K562 (cell line): ENCODE results near the gene PPFIA1. TPM values are rescaled to one million over a fixed set of nuclear protein-coding genes. Genes with fewer than 3 reads are reported as not detected.

Experiments
- ATAC-seq: fragments of 200-7000 bp; cut with Tn5 transposase; 3 replicates; pipeline ENCODE4 v1.9.1; 2020; ENCODE audit warnings: moderate library complexity
- BruUV-seq: library from RNA; stranded (reverse); fragments of 400-500 nt; replicated peaks from 2 replicates; lab custom pipeline; 2021; lab: Mats Ljungman, UMichigan
- CTCF ChIA-PET: fragments of 300-600 bp; formaldehyde crosslinking; extraction: SDS; loops from one replicate; lab custom pipeline; 2021; ENCODE audit warnings: low intra/inter-chr PET ratio; lab: Yijun Ruan, JAX
- POLR2A ChIA-PET: fragments of 300-600, 350-650 bp; sonication (Branson Sonifier 250); formaldehyde crosslinking; extraction: SDS; loops from one replicate; lab custom pipeline; 2021; ENCODE audit warnings: antibody characterized with exemption, inconsistent platforms; lab: Yijun Ruan, JAX
- DNase-seq, 4 experiments: peaks; one replicate each; pipeline versions ENCODE4 v3.0.0 to v3.0.0-alpha.2; 2011 to 2018; ENCODE audit warnings: low spot score in 3 of 4, mixed read lengths in 3 of 4; ENCODE audit errors: extremely low read depth in 1 of 4
- FAIRE-seq: peaks from 2 replicates; lab custom pipeline; 2011; peaks lifted over from hg19 to GRCh38; lab: Jason Lieb, UNC
- H2AFZ ChIP-seq: 2 replicates; pipeline ENCODE4 v1.6.0; 2011; ENCODE audit warnings: low read depth, low read length, control low read depth, inconsistent platforms
- H3K27ac ChIP-seq: fragments of 200-600 bp; 3 replicates; pipeline ENCODE4 v1.8.0; 2011; ENCODE audit warnings: low read depth, mild to moderate bottlenecking, control low read depth, inconsistent platforms, low read length, moderate library complexity, mixed read lengths; ENCODE audit errors: extremely low read depth
- H3K27me3 ChIP-seq, 2 experiments: fragments of 300-600 bp in 1 of 2; 2 replicates in 1 of 2; 3 replicates in 1 of 2; pipeline versions ENCODE4 v1.6.0 to v1.8.0; 2011; ENCODE audit warnings: inconsistent platforms in 2 of 2, low read length in 2 of 2, mild to moderate bottlenecking in 1 of 2, mixed read lengths in 1 of 2, moderate library complexity in 1 of 2; ENCODE audit not compliant: control insufficient read depth in 2 of 2, insufficient read depth in 2 of 2
- H3K36me3 ChIP-seq: fragments of 300-600 bp; 3 replicates; pipeline ENCODE4 v1.8.0; 2011; ENCODE audit warnings: mild to moderate bottlenecking, low read length, inconsistent platforms; ENCODE audit not compliant: control insufficient read depth, insufficient read depth
- H3K4me1 ChIP-seq, 2 experiments: fragments of 200-600 bp in 1 of 2; replicated peaks in 1 of 2; 2 replicates in 1 of 2; 3 replicates in 1 of 2; pipeline versions ENCODE4 v1.5.1 to v1.8.0; 2011; ENCODE audit warnings: inconsistent platforms in 2 of 2, low read length in 2 of 2, mild to moderate bottlenecking in 1 of 2, mixed read lengths in 1 of 2, moderate library complexity in 1 of 2; ENCODE audit not compliant: control insufficient read depth in 2 of 2, insufficient read depth in 2 of 2
- H3K4me2 ChIP-seq: 2 replicates; pipeline ENCODE4 v1.6.1; 2011; ENCODE audit warnings: low read length, control low read depth, inconsistent platforms, mixed read lengths; ENCODE audit not compliant: insufficient read depth
- H3K4me3 ChIP-seq: fragments of 200-600 bp; sonication (generic), shearing (Covaris generic); 2 replicates; pipeline ENCODE4 v1.5.1; 2016; ENCODE audit warnings: control low read depth, inconsistent platforms
- H3K79me2 ChIP-seq: fragments of 200-600 bp; 3 replicates; pipeline ENCODE4 v1.8.0; 2011; ENCODE audit warnings: low read length, inconsistent platforms; ENCODE audit not compliant: control insufficient read depth, insufficient read depth
- H3K9ac ChIP-seq, 2 experiments: 2 replicates each; pipeline versions ENCODE4 v1.6.0 to v1.6.1; 2011; ENCODE audit warnings: low read depth in 2 of 2, low read length in 2 of 2, control low read depth in 1 of 2, inconsistent platforms in 1 of 2, mild to moderate bottlenecking in 1 of 2, mixed read lengths in 1 of 2; ENCODE audit not compliant: insufficient read depth in 1 of 2
- H3K9me1 ChIP-seq: one replicate; pipeline ENCODE4 v1.6.0; 2011; ENCODE audit warnings: inconsistent platforms, mild to moderate bottlenecking, low read length, moderate library complexity; ENCODE audit not compliant: control insufficient read depth, insufficient read depth
- H3K9me3 ChIP-seq: replicated peaks from 2 replicates; pipeline ENCODE4 v1.5.1; 2011; ENCODE audit warnings: low read depth, low read length, inconsistent platforms; ENCODE audit not compliant: control insufficient read depth, insufficient read depth
- H4K20me1 ChIP-seq: replicated peaks from 2 replicates; pipeline ENCODE4 v1.6.1; 2011; ENCODE audit warnings: low read length, inconsistent platforms, mixed read lengths; ENCODE audit not compliant: control insufficient read depth, insufficient read depth
- BHLHE40 ChIP-seq: IDR thresholded peaks from 2 replicates; pipeline ENCODE4 v1.6.1; 2011; ENCODE audit warnings: low read length, improper control_type of control experiment
- MIER1 ChIP-seq: fragments of 450-650 bp; IDR thresholded peaks from 2 replicates; pipeline ENCODE4 v1.6.1; 2016; ENCODE audit warnings: antibody characterized with exemption, mild to moderate bottlenecking, low read depth
- WGBS: fragments of 100-300 bp; shearing (Covaris generic); methylation state at CpG from one replicate; pipeline ENCODE4 v1.1.6; 2016; ENCODE audit warnings: low coverage, mixed read lengths; ENCODE audit not compliant: insufficient coverage; ENCODE audit errors: missing lambda C conversion rate; 5-methylcytosine and 5-hydroxymethylcytosine counted together
- in situ Hi-C: fragments of 300-500 bp; cut with MboI; formaldehyde crosslinking; loops from 4 replicates; pipeline ENCODE4 v1.15.0; 2018; ENCODE audit warnings: inconsistent platforms, mixed read lengths
- intact Hi-C: fragments of 100-400 bp; cut with micrococcal nuclease; formaldehyde crosslinking; loops from 2 replicates; pipeline ENCODE4 v1.14.2; 2022
- polyA plus RNA-seq, 8 experiments: library from polyadenylated mRNA; depleted of rRNA in 4 of 8; stranded (reverse) in 5 of 8; unstranded in 3 of 8; fragments of >200 nt; fragmentation: Nextera tagmentation in 2 of 8; fragmentation: Illumina TruSeq in 1 of 8; extraction: Ambion mirVana in 2 of 8; extraction: Trizol in 1 of 8; gene quantifications; 2 replicates each; pipeline versions ENCODE4 v1.2.1 to v1.2.3, GENCODE V29; 2011 to 2014; ENCODE audit warnings: inconsistent platforms in 1 of 8, missing spikeins in 1 of 8
- total RNA-seq, 7 experiments: library from RNA; depleted of rRNA in 6 of 7; stranded (reverse); fragments of >200 nt in 6 of 7; fragmentation: Illumina TruSeq in 2 of 7; extraction: Trizol in 2 of 7; gene quantifications; 2 replicates each; pipeline versions ENCODE4 v1.2.1 to v1.2.3, GENCODE V29; 2011 to 2021; ENCODE audit warnings: low replicate concordance in 1 of 7
- TF ChIP-seq, protein P1 (sequence below): IDR thresholded peaks from 3 replicates; pipeline ENCODE4 v1.6.1; 2011; ENCODE audit warnings: borderline replicate concordance, mild to moderate bottlenecking, moderate library complexity; ENCODE audit not compliant: insufficient read length; ENCODE audit errors: extremely low read depth

The PPFIA1 gene
- total and polyA plus RNA-seq, 9 of the 15 experiments (the other 6 are each of a cell fraction or from before 2014, with no cell fraction given): 9.9 to 41.5 (median 28.5) TPM

DNA sequence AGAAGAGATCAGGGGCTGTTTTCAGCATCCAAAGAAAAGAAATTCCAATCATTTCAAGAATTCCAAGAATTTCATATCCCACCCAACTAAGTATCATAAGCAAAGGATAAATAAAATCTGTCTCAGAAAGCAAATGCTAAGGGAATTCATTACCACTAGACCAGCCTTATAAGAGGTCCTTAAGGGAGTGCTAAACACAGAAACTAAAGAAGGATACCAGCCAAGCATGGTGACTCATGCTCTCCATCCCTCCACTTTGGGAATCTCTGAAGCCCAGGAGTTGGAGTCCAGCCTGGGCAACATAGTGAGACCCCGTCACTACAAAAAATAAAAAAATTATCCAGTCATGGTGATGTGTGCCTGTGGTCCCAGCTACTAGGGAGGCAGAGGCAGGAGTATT is 49.6 kb upstream of the PPFIA1 start:
- ATAC-seq: no peak
- no peak overlapping the region for H3K27ac ChIP-seq
- TF ChIP-seq BHLHE40 (no peak), MIER1 (no peak)
- TF ChIP-seq, protein P1, sequence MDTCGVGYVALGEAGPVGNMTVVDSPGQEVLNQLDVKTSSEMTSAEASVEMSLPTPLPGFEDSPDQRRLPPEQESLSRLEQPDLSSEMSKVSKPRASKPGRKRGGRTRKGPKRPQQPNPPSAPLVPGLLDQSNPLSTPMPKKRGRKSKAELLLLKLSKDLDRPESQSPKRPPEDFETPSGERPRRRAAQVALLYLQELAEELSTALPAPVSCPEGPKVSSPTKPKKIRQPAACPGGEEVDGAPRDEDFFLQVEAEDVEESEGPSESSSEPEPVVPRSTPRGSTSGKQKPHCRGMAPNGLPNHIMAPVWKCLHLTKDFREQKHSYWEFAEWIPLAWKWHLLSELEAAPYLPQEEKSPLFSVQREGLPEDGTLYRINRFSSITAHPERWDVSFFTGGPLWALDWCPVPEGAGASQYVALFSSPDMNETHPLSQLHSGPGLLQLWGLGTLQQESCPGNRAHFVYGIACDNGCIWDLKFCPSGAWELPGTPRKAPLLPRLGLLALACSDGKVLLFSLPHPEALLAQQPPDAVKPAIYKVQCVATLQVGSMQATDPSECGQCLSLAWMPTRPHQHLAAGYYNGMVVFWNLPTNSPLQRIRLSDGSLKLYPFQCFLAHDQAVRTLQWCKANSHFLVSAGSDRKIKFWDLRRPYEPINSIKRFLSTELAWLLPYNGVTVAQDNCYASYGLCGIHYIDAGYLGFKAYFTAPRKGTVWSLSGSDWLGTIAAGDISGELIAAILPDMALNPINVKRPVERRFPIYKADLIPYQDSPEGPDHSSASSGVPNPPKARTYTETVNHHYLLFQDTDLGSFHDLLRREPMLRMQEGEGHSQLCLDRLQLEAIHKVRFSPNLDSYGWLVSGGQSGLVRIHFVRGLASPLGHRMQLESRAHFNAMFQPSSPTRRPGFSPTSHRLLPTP: no peak
- no peak overlapping the region for H2AFZ ChIP-seq
- CTCF ChIA-PET: no interaction called here
- no peak for DNase-seq
- H3K4me3 ChIP-seq: no peak overlapping the region
- no peaks in the 10 kb centered on the region for H3K27me3 ChIP-seq
- no peak overlapping the region for H3K4me2 ChIP-seq
- BruUV-seq: no TSS peak
- H3K9me1 ChIP-seq: no peaks in the 10 kb centered on the region
- H3K36me3 ChIP-seq: no peaks in the 10 kb centered on the region
- no peaks in the 10 kb centered on the region for H4K20me1 ChIP-seq
- 64% methylated on average over 1 of the region's 1 CpG for WGBS
- H3K79me2 ChIP-seq: no peaks in the 10 kb centered on the region
- no peak for FAIRE-seq
- H3K4me1 ChIP-seq: peaks cover 4% of the 10 kb centered on the region in 2 experiments; a peak in 3 of 5 replicates
- no peaks in the 10 kb centered on the region for H3K9me3 ChIP-seq
- POLR2A ChIA-PET: interaction anchor here (0.7 to 2.6 kb wide), 2 partner anchors 16 to 136 kb away, joined by 3 to 6 read pairs; no protein-coding TSS in a partner anchor
- H3K9ac ChIP-seq: no peak overlapping the region
- intact Hi-C loops: no loop called here
- in situ Hi-C loops: no loop called here
